ENCODE measurements around the gene OR2S2. TPM values are rescaled to one million over a fixed set of nuclear protein-coding genes. Genes with fewer than 3 reads are reported as not detected.
"Not testable (repeated sequence)": the region's sequence is repeated elsewhere in the genome, so short reads cannot be mapped to it uniquely, and the experiment has no call there.

OR2S2 gene
- total RNA-seq, 1 experiment from 2014 or later = not detected

DNA sequence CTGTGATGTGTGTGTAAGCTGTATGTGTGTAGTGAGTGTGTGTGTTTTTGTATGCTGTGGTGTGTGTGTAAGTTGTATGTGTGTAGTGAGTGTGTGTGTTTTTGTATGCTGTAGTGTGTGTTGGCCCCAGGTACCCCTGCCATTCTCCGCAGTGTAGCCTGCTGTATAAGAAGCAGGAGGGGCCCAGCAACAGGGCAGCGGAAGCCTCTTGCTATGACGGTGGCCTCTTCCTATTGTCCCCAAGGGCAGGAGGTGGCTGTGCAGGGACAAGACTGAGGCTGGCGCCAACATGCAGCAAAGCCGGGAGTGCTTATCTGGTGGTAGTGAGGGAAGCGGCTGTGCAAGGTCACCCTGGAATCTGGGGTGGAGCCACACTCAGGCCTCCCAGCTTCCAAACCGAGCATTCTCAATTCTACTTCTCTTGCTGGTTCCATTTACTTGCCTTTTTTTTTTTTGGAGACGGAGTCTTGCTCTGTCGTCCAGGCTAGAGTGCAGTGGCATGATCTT is 43.6 kb downstream of the OR2S2 start:
- H3K27ac Mint-ChIP-seq = no peak overlapping the region
- H3K27me3 Mint-ChIP-seq (ENCODE audit: low read depth) = peaks cover 4% of the 10 kb centered on the region; the same call in 1 of the 2 replicates
- H3K36me3 Mint-ChIP-seq = no peaks in the 10 kb centered on the region
- H3K9me3 Mint-ChIP-seq = no peaks in the 10 kb centered on the region
- ChIA-PET CTCF (interaction anchor here (0.7 to 1.0 kb wide), 2 partner anchors 11 to 31 kb away, joined by 3 to 4 read pairs; no protein-coding TSS in a partner anchor), POLR2A (interaction anchor here (0.6 kb wide), 1 partner anchor 1457 kb away, joined by 3 read pairs; no protein-coding TSS in a partner anchor)
- no peak for ATAC-seq
- TF ChIP-seq, protein P1, sequence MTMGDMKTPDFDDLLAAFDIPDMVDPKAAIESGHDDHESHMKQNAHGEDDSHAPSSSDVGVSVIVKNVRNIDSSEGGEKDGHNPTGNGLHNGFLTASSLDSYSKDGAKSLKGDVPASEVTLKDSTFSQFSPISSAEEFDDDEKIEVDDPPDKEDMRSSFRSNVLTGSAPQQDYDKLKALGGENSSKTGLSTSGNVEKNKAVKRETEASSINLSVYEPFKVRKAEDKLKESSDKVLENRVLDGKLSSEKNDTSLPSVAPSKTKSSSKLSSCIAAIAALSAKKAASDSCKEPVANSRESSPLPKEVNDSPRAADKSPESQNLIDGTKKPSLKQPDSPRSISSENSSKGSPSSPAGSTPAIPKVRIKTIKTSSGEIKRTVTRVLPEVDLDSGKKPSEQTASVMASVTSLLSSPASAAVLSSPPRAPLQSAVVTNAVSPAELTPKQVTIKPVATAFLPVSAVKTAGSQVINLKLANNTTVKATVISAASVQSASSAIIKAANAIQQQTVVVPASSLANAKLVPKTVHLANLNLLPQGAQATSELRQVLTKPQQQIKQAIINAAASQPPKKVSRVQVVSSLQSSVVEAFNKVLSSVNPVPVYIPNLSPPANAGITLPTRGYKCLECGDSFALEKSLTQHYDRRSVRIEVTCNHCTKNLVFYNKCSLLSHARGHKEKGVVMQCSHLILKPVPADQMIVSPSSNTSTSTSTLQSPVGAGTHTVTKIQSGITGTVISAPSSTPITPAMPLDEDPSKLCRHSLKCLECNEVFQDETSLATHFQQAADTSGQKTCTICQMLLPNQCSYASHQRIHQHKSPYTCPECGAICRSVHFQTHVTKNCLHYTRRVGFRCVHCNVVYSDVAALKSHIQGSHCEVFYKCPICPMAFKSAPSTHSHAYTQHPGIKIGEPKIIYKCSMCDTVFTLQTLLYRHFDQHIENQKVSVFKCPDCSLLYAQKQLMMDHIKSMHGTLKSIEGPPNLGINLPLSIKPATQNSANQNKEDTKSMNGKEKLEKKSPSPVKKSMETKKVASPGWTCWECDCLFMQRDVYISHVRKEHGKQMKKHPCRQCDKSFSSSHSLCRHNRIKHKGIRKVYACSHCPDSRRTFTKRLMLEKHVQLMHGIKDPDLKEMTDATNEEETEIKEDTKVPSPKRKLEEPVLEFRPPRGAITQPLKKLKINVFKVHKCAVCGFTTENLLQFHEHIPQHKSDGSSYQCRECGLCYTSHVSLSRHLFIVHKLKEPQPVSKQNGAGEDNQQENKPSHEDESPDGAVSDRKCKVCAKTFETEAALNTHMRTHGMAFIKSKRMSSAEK (CRISPR knock-in tag; IDR thresholded peaks at IDR 0.05; ENCODE audit: borderline replicate concordance) = no peak
- no peak for TF ChIP-seq ZNF423 (CRISPR knock-in tag; IDR thresholded peaks at IDR 0.05)
- no peak for TF ChIP-seq CREM (CRISPR knock-in tag; IDR thresholded peaks at IDR 0.05)
- TF ChIP-seq, protein P2, sequence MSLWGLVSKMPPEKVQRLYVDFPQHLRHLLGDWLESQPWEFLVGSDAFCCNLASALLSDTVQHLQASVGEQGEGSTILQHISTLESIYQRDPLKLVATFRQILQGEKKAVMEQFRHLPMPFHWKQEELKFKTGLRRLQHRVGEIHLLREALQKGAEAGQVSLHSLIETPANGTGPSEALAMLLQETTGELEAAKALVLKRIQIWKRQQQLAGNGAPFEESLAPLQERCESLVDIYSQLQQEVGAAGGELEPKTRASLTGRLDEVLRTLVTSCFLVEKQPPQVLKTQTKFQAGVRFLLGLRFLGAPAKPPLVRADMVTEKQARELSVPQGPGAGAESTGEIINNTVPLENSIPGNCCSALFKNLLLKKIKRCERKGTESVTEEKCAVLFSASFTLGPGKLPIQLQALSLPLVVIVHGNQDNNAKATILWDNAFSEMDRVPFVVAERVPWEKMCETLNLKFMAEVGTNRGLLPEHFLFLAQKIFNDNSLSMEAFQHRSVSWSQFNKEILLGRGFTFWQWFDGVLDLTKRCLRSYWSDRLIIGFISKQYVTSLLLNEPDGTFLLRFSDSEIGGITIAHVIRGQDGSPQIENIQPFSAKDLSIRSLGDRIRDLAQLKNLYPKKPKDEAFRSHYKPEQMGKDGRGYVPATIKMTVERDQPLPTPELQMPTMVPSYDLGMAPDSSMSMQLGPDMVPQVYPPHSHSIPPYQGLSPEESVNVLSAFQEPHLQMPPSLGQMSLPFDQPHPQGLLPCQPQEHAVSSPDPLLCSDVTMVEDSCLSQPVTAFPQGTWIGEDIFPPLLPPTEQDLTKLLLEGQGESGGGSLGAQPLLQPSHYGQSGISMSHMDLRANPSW (CRISPR knock-in tag; conservative IDR thresholded peaks at IDR 0.05; ENCODE audit: low read depth) = no peak
- TF ChIP-seq, protein P3, sequence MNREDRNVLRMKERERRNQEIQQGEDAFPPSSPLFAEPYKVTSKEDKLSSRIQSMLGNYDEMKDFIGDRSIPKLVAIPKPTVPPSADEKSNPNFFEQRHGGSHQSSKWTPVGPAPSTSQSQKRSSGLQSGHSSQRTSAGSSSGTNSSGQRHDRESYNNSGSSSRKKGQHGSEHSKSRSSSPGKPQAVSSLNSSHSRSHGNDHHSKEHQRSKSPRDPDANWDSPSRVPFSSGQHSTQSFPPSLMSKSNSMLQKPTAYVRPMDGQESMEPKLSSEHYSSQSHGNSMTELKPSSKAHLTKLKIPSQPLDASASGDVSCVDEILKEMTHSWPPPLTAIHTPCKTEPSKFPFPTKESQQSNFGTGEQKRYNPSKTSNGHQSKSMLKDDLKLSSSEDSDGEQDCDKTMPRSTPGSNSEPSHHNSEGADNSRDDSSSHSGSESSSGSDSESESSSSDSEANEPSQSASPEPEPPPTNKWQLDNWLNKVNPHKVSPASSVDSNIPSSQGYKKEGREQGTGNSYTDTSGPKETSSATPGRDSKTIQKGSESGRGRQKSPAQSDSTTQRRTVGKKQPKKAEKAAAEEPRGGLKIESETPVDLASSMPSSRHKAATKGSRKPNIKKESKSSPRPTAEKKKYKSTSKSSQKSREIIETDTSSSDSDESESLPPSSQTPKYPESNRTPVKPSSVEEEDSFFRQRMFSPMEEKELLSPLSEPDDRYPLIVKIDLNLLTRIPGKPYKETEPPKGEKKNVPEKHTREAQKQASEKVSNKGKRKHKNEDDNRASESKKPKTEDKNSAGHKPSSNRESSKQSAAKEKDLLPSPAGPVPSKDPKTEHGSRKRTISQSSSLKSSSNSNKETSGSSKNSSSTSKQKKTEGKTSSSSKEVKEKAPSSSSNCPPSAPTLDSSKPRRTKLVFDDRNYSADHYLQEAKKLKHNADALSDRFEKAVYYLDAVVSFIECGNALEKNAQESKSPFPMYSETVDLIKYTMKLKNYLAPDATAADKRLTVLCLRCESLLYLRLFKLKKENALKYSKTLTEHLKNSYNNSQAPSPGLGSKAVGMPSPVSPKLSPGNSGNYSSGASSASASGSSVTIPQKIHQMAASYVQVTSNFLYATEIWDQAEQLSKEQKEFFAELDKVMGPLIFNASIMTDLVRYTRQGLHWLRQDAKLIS (CRISPR knock-in tag; IDR thresholded peaks at IDR 0.05; ENCODE audit: borderline replicate concordance) = no peak
- TF ChIP-seq NR2C2 (CRISPR knock-in tag; IDR thresholded peaks at IDR 0.05) = no peak
- TF ChIP-seq MXD4 (CRISPR knock-in tag; IDR thresholded peaks at IDR 0.05; ENCODE audit: borderline replicate concordance) = no peak
- TF ChIP-seq ZNF219 (CRISPR knock-in tag; IDR thresholded peaks at IDR 0.05; ENCODE audit: borderline replicate concordance) = no peak
- no peak for TF ChIP-seq ZNF138 (CRISPR knock-in tag; conservative IDR thresholded peaks at IDR 0.05)
- TF ChIP-seq, protein P4, sequence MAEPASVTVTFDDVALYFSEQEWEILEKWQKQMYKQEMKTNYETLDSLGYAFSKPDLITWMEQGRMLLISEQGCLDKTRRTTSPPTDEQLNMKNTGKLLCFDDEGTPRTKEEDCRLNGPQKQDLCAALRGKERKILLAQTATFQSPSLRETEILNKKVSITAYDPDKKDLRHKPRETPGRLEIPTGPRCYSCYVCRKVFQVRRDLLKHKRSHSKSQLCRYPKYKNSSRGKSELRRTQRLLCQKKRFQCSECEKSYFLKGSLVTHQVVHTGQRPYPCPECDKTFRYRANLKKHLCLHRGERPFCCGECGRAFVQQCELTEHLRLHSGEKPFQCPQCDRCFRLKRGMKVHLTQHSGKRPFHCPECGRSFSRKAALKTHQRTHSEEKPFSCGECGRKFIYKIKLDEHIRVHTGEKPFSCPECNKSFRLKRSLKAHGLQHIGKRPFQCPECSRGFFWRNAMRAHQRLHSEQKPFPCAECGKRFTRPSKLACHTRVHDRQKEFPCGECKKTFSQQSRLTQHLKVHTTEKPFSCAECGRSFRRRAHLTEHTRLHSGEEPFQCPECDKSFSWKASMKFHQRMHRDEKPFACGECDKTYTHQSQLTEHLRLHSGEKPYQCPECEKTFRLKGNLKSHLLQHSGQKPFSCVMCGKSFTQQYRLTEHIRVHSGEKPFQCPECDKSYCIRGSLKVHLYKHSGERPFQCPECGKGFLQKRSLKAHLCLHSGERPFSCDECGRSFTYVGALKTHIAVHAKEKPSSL (CRISPR knock-in tag; conservative IDR thresholded peaks at IDR 0.05) = no peak
- TF ChIP-seq ESRRA (CRISPR knock-in tag; IDR thresholded peaks at IDR 0.05; ENCODE audit: borderline replicate concordance) = no peak
- TF ChIP-seq, protein P5, sequence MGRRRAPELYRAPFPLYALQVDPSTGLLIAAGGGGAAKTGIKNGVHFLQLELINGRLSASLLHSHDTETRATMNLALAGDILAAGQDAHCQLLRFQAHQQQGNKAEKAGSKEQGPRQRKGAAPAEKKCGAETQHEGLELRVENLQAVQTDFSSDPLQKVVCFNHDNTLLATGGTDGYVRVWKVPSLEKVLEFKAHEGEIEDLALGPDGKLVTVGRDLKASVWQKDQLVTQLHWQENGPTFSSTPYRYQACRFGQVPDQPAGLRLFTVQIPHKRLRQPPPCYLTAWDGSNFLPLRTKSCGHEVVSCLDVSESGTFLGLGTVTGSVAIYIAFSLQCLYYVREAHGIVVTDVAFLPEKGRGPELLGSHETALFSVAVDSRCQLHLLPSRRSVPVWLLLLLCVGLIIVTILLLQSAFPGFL (CRISPR knock-in tag; IDR thresholded peaks at IDR 0.05; ENCODE audit: borderline replicate concordance) = no peak
- no peak for TF ChIP-seq JUN (CRISPR knock-in tag; IDR thresholded peaks at IDR 0.05)
- no peak for DNase-seq (ENCODE audit: low spot score)
- H3K4me3 Mint-ChIP-seq = no peak overlapping the region
- peaks cover 19% of the 10 kb centered on the region for H3K4me1 Mint-ChIP-seq

DNA sequence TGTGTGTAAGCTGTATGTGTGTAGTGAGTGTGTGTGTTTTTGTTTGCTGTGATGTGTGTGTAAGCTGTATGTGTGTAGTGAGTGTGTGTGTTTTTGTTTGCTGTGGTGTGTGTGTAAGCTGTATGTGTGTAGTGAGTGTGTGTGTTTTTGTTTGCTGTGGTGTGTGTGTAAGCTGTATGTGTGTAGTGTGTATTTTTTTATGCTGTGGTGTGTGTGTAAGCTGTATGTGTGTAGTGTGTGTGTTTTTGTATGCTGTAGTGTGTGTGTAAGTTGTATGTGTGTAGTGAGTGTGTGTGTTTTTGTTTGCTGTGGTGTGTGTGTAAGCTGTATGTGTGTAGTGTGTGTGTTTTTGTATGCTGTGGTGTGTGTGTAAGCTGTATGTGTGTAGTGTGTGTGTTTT is 44.5 kb downstream of the OR2S2 start:
- H3K4me1 Mint-ChIP-seq = peaks cover 28% of the 10 kb centered on the region
- ATAC-seq; DNase-seq (ENCODE audit: low spot score); POLR2A ChIA-PET; H3K27ac Mint-ChIP-seq; H3K27me3 Mint-ChIP-seq (ENCODE audit: low read depth); H3K36me3 Mint-ChIP-seq; H3K4me3 Mint-ChIP-seq; H3K9me3 Mint-ChIP-seq: not testable (repeated sequence)
- CTCF ChIA-PET = interaction anchor here (2.4 kb wide), 1 partner anchor 123 kb away, joined by 12 read pairs; no protein-coding TSS in a partner anchor

Data from WTC11 (cell line).